Neural cell (in vitro differentiated cells): ENCODE data around the gene BPTF. TPM values are rescaled to one million over a fixed set of nuclear protein-coding genes. Genes with fewer than 3 reads are reported as not detected.

Experiments
- H2AFZ ChIP-seq: fragments of 200-600, 300-800 bp; sonication (generic), shearing (Covaris generic); 2 replicates; pipeline ENCODE4 v1.6.0; 2014; ENCODE audit warnings: low read depth, mild to moderate bottlenecking, antibody characterized with exemption, low read length, moderate library complexity
- H3F3A ChIP-seq: fragments of 200-600 bp; shearing (Covaris generic); 2 replicates; pipeline ENCODE4 v1.6.1; 2016; ENCODE audit warnings: mild to moderate bottlenecking, moderate library complexity, mixed read lengths, antibody characterized with exemption, low read length; ENCODE audit not compliant: insufficient read depth, poor library complexity, severe bottlenecking
- H3K27ac ChIP-seq: fragments of 200-600, 300-800 bp; sonication (generic), shearing (Covaris generic); 2 replicates; pipeline ENCODE4 v1.5.1; 2014; ENCODE audit warnings: mild to moderate bottlenecking, low read length, moderate library complexity
- H3K27me3 ChIP-seq: fragments of 300-800, 200-600 bp; sonication (generic), shearing (Covaris generic); 2 replicates; pipeline ENCODE4 v1.6.0; 2014; ENCODE audit warnings: mild to moderate bottlenecking, low read depth, low read length, moderate library complexity; ENCODE audit not compliant: insufficient read depth
- H3K36me3 ChIP-seq: fragments of 300-800, 200-600 bp; sonication (generic), shearing (Covaris generic); 2 replicates; pipeline ENCODE4 v1.5.1; 2014; ENCODE audit warnings: mild to moderate bottlenecking, antibody characterized with exemption, low read length, moderate library complexity; ENCODE audit not compliant: insufficient read depth
- H3K4me2 ChIP-seq: fragments of 300-800, 200-600 bp; sonication (generic), shearing (Covaris generic); 2 replicates; pipeline ENCODE4 v1.6.0; 2014; ENCODE audit warnings: mild to moderate bottlenecking, low read length
- H3K4me3 ChIP-seq: fragments of 300-800, 200-600 bp; sonication (generic), shearing (Covaris generic); 2 replicates; pipeline ENCODE4 v1.5.1; 2014; ENCODE audit warnings: mild to moderate bottlenecking, low read length, moderate library complexity
- H3K79me2 ChIP-seq: fragments of 200-600 bp; shearing (Covaris generic); replicated peaks from 2 replicates; pipeline ENCODE4 v1.6.0; 2014; ENCODE audit warnings: mild to moderate bottlenecking, low read length, moderate library complexity; ENCODE audit not compliant: insufficient read depth
- H3K9ac ChIP-seq: fragments of 300-800, 200-600 bp; sonication (generic), shearing (Covaris generic); 2 replicates; pipeline ENCODE4 v1.6.1; 2016; ENCODE audit warnings: mild to moderate bottlenecking, low read length, mixed read lengths
- H3K9me2 ChIP-seq: fragments of 200-600 bp; shearing (Covaris generic); 2 replicates; pipeline ENCODE4 v1.6.1; 2016; ENCODE audit warnings: mild to moderate bottlenecking, low read length, mixed read lengths; ENCODE audit not compliant: insufficient read depth
- H3K9me3 ChIP-seq: fragments of 200-600, 300-800 bp; sonication (generic), shearing (Covaris generic); 2 replicates; pipeline ENCODE4 v1.6.1; 2016; ENCODE audit warnings: mild to moderate bottlenecking, mixed run types, low read length, moderate library complexity, mixed read lengths
- H4K20me1 ChIP-seq: fragments of 200-600 bp; shearing (Covaris generic); 2 replicates; pipeline ENCODE4 v1.6.1; 2016; ENCODE audit warnings: mild to moderate bottlenecking, mixed run types; ENCODE audit not compliant: insufficient read depth
- CTCF ChIP-seq: fragments of 450-650 bp; IDR thresholded peaks from 2 replicates; pipeline ENCODE4 v1.5.1; 2014; ENCODE audit warnings: antibody characterized with exemption, mild to moderate bottlenecking, moderate library complexity; ENCODE audit not compliant: poor library complexity, severe bottlenecking
- EP300 ChIP-seq: fragments of 450-650 bp; conservative IDR thresholded peaks from 2 replicates; pipeline ENCODE4 v1.6.1; 2014; ENCODE audit warnings: antibody characterized with exemption, mild to moderate bottlenecking, moderate library complexity; ENCODE audit not compliant: poor library complexity, severe bottlenecking
- EZH2 ChIP-seq: fragments of 200-600, 300-800 bp; shearing (Covaris generic), sonication (generic); IDR thresholded peaks from 2 replicates; pipeline ENCODE4 v1.6.1; 2014; ENCODE audit warnings: antibody characterized with exemption, low read length, borderline replicate concordance, mild to moderate bottlenecking; ENCODE audit not compliant: insufficient read depth, poor library complexity, severe bottlenecking
- MXI1 ChIP-seq: fragments of 450-650 bp; conservative IDR thresholded peaks from 2 replicates; pipeline ENCODE4 v1.6.1; 2014; ENCODE audit warnings: antibody characterized with exemption, mild to moderate bottlenecking; ENCODE audit not compliant: poor library complexity, severe bottlenecking
- POLR2AphosphoS5 ChIP-seq: IDR thresholded peaks from 2 replicates; pipeline ENCODE4 v1.6.1; 2012
- RAD21 ChIP-seq: fragments of 450-650 bp; conservative IDR thresholded peaks from 2 replicates; pipeline ENCODE4 v1.6.1; 2014; ENCODE audit warnings: antibody characterized with exemption, mild to moderate bottlenecking, moderate library complexity
- REST ChIP-seq: IDR thresholded peaks from 2 replicates; pipeline ENCODE4 v1.6.1; 2012; ENCODE audit warnings: borderline replicate concordance
- SMC3 ChIP-seq: fragments of 450-650 bp; conservative IDR thresholded peaks from 2 replicates; pipeline ENCODE4 v1.6.1; 2014; ENCODE audit warnings: antibody characterized with exemption, mild to moderate bottlenecking, moderate library complexity; ENCODE audit not compliant: poor library complexity
- TAF1 ChIP-seq: IDR thresholded peaks from 2 replicates; pipeline ENCODE4 v1.6.1; 2012; ENCODE audit warnings: low read depth
- polyA plus RNA-seq: library from polyadenylated mRNA; depleted of rRNA; stranded (reverse); fragments of >200 nt; gene quantifications from 2 replicates; pipeline ENCODE4 v1.2.3, GENCODE V29; 2014

BPTF gene
- polyA plus RNA-seq, 1 donor from 2014 or later = 46.7 TPM

- H3K4me3 ChIP-seq = no peak overlapping the region
- TF ChIP-seq EP300 (no peak), EZH2 (no peak), RAD21 (no peak), TAF1 (no peak), POLR2AphosphoS5 (no peak), MXI1 (no peak), REST (no peak), SMC3 (no peak), CTCF (no peak)
- no peak overlapping the region for H3K27ac ChIP-seq
- H3K36me3 ChIP-seq = no peaks in the 10 kb centered on the region
- peaks cover 76% of the 10 kb centered on the region for H3K79me2 ChIP-seq
- no peaks in the 10 kb centered on the region for H3K9me2 ChIP-seq
- no peaks in the 10 kb centered on the region for H3F3A ChIP-seq
- no peak overlapping the region for H3K4me2 ChIP-seq
- H3K27me3 ChIP-seq = no peaks in the 10 kb centered on the region
- no peak overlapping the region for H3K9ac ChIP-seq
- no peaks in the 10 kb centered on the region for H4K20me1 ChIP-seq
- no peaks in the 10 kb centered on the region for H3K9me3 ChIP-seq
- H2AFZ ChIP-seq = no peak overlapping the region
These were observed 40.1 kb downstream of the BPTF start for GRCh38 chr17:67865438-67865837.

GRCh38 chr17:67867591-67867990 lies 42.3 kb downstream of the BPTF start:
- no peak overlapping the region for H2AFZ ChIP-seq
- no peaks in the 10 kb centered on the region for H3K9me3 ChIP-seq
- no peaks in the 10 kb centered on the region for H3F3A ChIP-seq
- H3K27ac ChIP-seq = no peak overlapping the region
- H3K79me2 ChIP-seq = peaks cover 68% of the 10 kb centered on the region
- no peak for TF ChIP-seq MXI1
- no peak for TF ChIP-seq CTCF
- no peak for TF ChIP-seq SMC3
- no peak for TF ChIP-seq EZH2
- no peak for TF ChIP-seq REST
- TF ChIP-seq POLR2AphosphoS5 = no peak
- no peak for TF ChIP-seq EP300
- TF ChIP-seq RAD21 = no peak
- TF ChIP-seq TAF1 = no peak
- H3K4me3 ChIP-seq = no peak overlapping the region
- H3K27me3 ChIP-seq = no peaks in the 10 kb centered on the region
- H3K9ac ChIP-seq = no peak overlapping the region
- H3K36me3 ChIP-seq = no peaks in the 10 kb centered on the region
- H4K20me1 ChIP-seq = no peaks in the 10 kb centered on the region
- H3K4me2 ChIP-seq = no peak overlapping the region
- no peaks in the 10 kb centered on the region for H3K9me2 ChIP-seq
